Measurements from ENCODE around the gene BATF2. TPM values are rescaled to one million over a fixed set of nuclear protein-coding genes. Genes with fewer than 3 reads are reported as not detected.
A peak's percentile ranks its signal among the peaks of the same experiment; 100 is the strongest.
"Not testable (repeated sequence)": the region's sequence is repeated elsewhere in the genome, so short reads cannot be mapped to it uniquely, and the experiment has no call there.

BATF2 gene
- total RNA-seq, 1 experiment from 2014 or later, result 2.3 TPM

DNA sequence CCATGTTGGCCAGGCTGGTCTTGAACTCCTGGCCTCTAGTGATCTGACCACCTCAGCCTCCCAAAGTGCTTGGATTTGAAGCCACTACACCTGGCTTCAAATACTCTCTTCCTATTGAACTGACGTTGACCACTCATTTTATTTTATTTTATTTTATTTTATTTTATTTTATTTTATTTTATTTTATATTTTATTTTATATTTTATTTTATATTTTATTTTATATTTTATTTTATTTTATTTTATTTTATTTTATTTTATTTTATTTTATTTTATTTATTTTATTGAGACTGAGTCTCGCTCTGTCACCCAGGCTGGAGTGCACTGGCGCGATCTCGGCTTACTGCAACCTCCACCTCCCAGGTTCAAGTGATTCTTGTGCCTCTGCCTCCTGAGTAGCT, 13.4 kb downstream of the BATF2 start:
- in situ Hi-C loops (cut with HindIII; ENCODE audit: low pct_unique_long_range_greater_than_20kb, low sequenced_read_pairs); DNase-seq (ENCODE audit: low read depth): not testable (repeated sequence)

DNA sequence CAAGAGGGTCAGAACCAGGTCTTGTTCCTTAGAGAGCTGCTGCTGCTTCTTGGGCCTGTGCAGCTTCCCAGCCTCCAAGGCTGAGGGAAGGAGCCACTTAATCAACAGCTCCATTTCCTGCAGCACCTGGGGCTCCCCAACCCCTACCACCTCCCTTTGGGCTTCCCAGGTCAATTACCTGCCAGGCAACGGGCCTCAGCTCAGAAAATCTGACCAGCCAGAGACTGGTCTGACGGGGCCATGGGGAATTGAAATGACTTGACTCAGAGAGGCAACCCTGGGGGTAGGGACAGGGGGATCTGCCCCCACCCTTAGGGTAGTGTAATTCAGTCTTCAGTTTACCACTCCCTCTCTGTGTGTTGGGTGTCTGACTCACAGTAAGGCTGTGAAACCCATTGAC, 20.1 kb downstream of the BATF2 start:
- in situ Hi-C loops (cut with HindIII; ENCODE audit: low pct_unique_long_range_greater_than_20kb, low sequenced_read_pairs), result no loop called here
- no peak for DNase-seq (ENCODE audit: low read depth)

DNA sequence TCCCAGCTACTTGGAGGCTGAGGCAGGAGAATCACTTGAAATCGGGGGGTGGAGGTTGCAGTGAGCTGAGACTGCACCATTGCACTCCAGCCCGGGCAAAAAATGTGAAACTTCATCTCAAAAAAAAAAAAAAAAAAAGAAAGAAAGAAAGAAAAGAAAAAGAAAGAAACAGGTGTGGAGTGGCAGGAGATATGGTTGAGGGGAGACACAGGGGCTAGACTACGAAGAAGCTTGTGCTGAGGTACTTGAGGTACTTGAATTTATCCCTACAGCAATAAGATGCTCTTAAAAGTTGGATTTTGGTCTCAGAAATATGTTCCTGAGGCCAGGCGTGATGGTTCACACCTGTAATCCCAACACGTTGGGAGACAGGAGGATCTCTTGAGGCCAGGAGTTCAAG, 22.6 kb downstream of the BATF2 start:
- in situ Hi-C loops (cut with HindIII; ENCODE audit: low pct_unique_long_range_greater_than_20kb, low sequenced_read_pairs), result no loop called here
- DNase-seq (ENCODE audit: low read depth), result no peak

- in situ Hi-C loops (cut with HindIII; ENCODE audit: low pct_unique_long_range_greater_than_20kb, low sequenced_read_pairs), result no loop called here
- DNase-seq (ENCODE audit: low read depth), result no peak
Measured at GRCh38 chr11:64971421-64972233, 25.1 kb downstream of the BATF2 start, which contains the start of gene MAJIN. Gene MAJIN (minus strand): TSS chr11:64972108. CDS start chr11:64959405, 12,703 bp downstream.

GRCh38 chr11:64970731-64971151, 26.0 kb downstream of the BATF2 start:
- in situ Hi-C loops (cut with HindIII; ENCODE audit: low pct_unique_long_range_greater_than_20kb, low sequenced_read_pairs), result no loop called here
- DNase-seq (ENCODE audit: low read depth), result peak; percentile 29

- peak; percentile 61 for DNase-seq (ENCODE audit: low read depth)
- in situ Hi-C loops (cut with HindIII; ENCODE audit: low pct_unique_long_range_greater_than_20kb, low sequenced_read_pairs), result no loop called here
Measured at GRCh38 chr11:64969209-64969608, 27.6 kb downstream of the BATF2 start.

DNA sequence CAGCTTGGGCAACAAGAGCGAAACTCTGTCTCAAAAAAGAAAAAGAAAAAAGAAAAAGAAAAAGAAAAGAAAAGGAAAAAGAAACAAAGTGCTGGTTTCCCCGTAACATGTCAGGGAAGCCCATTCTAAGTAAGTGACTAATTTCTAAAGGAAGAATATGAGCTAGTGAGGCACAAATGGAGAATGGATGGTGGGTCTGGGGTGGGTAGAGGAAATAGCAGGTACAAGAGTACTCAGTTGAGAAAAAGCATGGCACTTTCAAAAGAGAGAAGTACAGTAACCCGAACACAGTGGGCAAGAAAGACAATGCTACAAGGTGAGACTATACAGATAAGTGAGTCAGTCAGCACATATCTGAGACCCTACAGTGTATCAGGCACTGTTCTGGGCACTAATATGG, 29.4 kb downstream of the BATF2 start:
- in situ Hi-C loops (cut with HindIII; ENCODE audit: low pct_unique_long_range_greater_than_20kb, low sequenced_read_pairs), result no loop called here
- no peak for DNase-seq (ENCODE audit: low read depth)

DNA sequence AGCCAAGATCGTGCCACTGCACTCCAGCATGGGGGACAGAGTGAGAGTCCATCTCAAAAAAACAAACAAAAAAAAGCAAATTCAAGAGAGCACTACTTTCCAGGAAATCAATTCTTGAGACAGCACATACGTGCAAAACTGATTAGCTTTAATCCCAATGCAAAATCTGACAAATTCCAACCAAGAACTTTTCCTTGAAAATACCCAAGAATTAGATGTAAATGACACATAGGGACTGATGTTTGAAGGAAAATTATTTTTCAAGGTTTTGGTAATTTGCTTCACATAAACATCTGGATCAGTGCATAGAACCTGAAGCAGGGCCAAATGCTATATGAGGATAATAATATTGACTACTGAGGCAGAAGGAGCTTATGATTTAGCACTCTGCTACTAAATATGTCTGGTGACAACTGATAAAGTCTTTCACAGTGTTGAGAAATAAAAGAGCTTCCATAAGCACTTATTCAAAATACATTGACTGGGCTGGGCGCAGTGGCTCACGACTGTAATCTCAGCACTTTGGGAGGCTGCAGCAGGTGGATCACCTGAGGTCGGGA, 33.6 kb downstream of the BATF2 start:
- in situ Hi-C loops (cut with HindIII; ENCODE audit: low pct_unique_long_range_greater_than_20kb, low sequenced_read_pairs), result no loop called here
- DNase-seq (ENCODE audit: low read depth), result no peak

DNA sequence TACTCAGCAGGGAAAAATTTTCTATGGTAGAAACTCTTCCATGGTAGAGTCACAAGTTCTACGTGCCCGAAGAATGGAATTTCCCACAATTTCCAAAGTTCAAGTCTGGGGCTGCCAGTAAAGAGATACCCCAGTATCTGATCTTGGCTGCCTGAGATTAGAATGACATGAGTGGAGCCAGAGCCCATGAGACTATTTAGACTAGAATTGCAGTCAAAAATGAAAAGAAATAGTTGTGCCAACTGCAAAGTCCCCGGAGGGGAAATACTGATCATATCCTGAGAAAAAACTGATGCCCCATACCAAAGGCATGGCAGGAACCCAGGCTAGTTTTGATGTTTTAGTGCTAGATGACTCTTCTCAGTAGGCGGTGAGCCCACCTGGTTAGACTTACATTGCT, 36.1 kb downstream of the BATF2 start:
- in situ Hi-C loops (cut with HindIII; ENCODE audit: low pct_unique_long_range_greater_than_20kb, low sequenced_read_pairs), result no loop called here
- DNase-seq (ENCODE audit: low read depth), result no peak

DNA sequence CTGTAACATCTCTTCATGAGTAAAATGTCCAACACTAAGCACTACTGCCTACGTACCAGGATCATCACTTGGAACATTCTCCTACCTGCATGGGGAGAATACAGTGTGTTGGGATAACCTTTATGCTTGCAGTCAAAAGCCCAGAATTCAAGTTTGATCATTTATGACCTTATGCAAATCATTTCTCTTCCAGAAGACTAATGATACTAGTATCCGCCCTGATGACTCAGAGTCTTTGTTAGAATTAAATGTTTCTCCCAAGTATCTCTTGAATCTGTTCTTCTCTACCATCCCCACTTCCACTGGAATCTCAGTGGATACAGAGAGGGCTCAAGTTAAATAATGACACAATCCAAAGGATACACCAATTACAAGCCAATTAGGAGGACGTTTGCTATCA, 37.3 kb downstream of the BATF2 start:
- in situ Hi-C loops (cut with HindIII; ENCODE audit: low pct_unique_long_range_greater_than_20kb, low sequenced_read_pairs), result no loop called here
- no peak for DNase-seq (ENCODE audit: low read depth)

GRCh38 chr11:64954201-64954600, 42.6 kb downstream of the BATF2 start:
- in situ Hi-C loops (cut with HindIII; ENCODE audit: low pct_unique_long_range_greater_than_20kb, low sequenced_read_pairs), result no loop called here
- no peak for DNase-seq (ENCODE audit: low read depth)

DNA sequence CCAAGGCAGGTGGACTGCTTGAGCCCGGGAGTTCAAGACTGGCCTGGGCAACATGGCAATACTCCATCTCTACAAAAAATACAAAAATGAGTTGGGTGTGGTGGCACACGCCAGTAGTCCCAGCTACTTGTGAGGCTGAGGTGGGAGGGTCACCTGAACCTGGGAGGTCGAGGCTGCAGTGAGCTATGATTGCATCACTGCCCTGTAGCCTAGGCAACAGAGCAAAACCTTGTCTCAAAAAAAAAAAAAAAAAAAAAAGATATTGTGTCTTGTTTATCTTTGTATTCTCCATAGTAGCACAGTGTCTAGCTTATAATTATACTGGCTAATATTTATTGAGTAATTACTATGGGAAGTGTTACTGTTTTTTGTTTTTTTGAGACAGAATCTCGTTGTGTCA, 45.2 kb downstream of the BATF2 start:
- no peak for DNase-seq (ENCODE audit: low read depth)
- in situ Hi-C loops (cut with HindIII; ENCODE audit: low pct_unique_long_range_greater_than_20kb, low sequenced_read_pairs), result no loop called here

DNA sequence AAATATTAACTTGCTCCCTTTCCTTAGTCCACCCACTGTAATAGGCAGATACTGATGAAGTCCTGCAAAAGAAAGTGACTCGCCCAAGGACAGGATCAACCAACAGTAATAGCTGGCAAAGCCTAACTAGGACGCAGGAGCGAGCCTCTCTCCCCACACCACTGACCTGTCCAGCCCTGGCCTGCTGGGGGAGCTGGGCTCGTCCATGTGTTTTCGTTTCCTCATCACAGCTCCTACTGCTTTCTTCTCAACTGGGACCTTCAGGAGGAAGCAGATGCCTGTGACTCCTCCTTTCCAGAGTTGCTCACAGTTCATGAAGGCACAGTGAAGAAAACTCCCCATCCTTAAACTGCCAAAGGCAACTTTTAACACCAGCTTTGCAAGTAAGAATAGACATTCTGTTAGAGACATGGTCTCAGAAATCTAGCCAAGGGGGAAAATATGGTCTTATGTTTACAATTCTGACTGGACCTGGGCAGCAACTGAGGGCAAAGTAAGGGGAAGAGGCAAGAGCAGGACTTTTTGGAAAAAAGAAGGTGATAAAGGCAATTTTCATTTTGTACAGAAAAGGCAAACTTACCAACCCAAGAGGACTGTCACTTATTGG, 49.5 kb downstream of the BATF2 start:
- in situ Hi-C loops (cut with HindIII; ENCODE audit: low pct_unique_long_range_greater_than_20kb, low sequenced_read_pairs), result no loop called here
- no peak for DNase-seq (ENCODE audit: low read depth)

Other genes starting within 250 kb of the BATF2 start
- gene PYGM, start 237.0 kb downstream of the BATF2 start, total RNA-seq (2014; rRNA removed; shearing (Covaris generic); ENCODE audit: low replicate concordance), result 0.23 TPM in 1 of 2 replicates, not detected in the other
- gene SF1, start 218.4 kb downstream of the BATF2 start, total RNA-seq (2014; rRNA removed; shearing (Covaris generic); ENCODE audit: low replicate concordance), result 43.2 and 95.5 TPM in 2 replicates
- gene MAP4K2, start 193.8 kb downstream of the BATF2 start, total RNA-seq (2014; rRNA removed; shearing (Covaris generic); ENCODE audit: low replicate concordance), result 12.9 and 14.4 TPM in 2 replicates
- gene MEN1, start 186.4 kb downstream of the BATF2 start, total RNA-seq (2014; rRNA removed; shearing (Covaris generic); ENCODE audit: low replicate concordance), result 5.3 and 5.4 TPM in 2 replicates
- 0.12 and 1.1 TPM in 2 replicates for gene CDC42BPG, start 152.3 kb downstream of the BATF2 start, total RNA-seq (2014; rRNA removed; shearing (Covaris generic); ENCODE audit: low replicate concordance)
- gene EHD1, start 118.3 kb downstream of the BATF2 start, total RNA-seq (2014; rRNA removed; shearing (Covaris generic); ENCODE audit: low replicate concordance), result 53.4 and 68.3 TPM in 2 replicates
- 4.8 and 11.1 TPM in 2 replicates for gene ATG2A, start 79.8 kb downstream of the BATF2 start, total RNA-seq (2014; rRNA removed; shearing (Covaris generic); ENCODE audit: low replicate concordance)
- gene PPP2R5B, start 72.3 kb downstream of the BATF2 start, total RNA-seq (2014; rRNA removed; shearing (Covaris generic); ENCODE audit: low replicate concordance), result 13.2 and 16.0 TPM in 2 replicates
- gene GPHA2, start 61.1 kb downstream of the BATF2 start, total RNA-seq (2014; rRNA removed; shearing (Covaris generic); ENCODE audit: low replicate concordance), result not detected in 2 replicates
- gene MAJIN, start 24.9 kb downstream of the BATF2 start, total RNA-seq (2014; rRNA removed; shearing (Covaris generic); ENCODE audit: low replicate concordance), result 0.38 TPM in 1 of 2 replicates, not detected in the other
- 118 and 140 TPM in 2 replicates for gene ARL2, start 17.2 kb upstream of the BATF2 start, total RNA-seq (2014; rRNA removed; shearing (Covaris generic); ENCODE audit: low replicate concordance)
- 14.2 and 16.8 TPM in 2 replicates for gene SNX15, start 30.5 kb upstream of the BATF2 start, total RNA-seq (2014; rRNA removed; shearing (Covaris generic); ENCODE audit: low replicate concordance)
- gene SAC3D1, start 44.2 kb upstream of the BATF2 start, total RNA-seq (2014; rRNA removed; shearing (Covaris generic); ENCODE audit: low replicate concordance), result 63.6 and 72.7 TPM in 2 replicates
- 0.88 TPM in 1 of 2 replicates, not detected in the other for gene NAALADL1, start 61.6 kb upstream of the BATF2 start, total RNA-seq (2014; rRNA removed; shearing (Covaris generic); ENCODE audit: low replicate concordance)
- gene CDCA5, start 87.1 kb upstream of the BATF2 start, total RNA-seq (2014; rRNA removed; shearing (Covaris generic); ENCODE audit: low replicate concordance), result 41.7 and 63.4 TPM in 2 replicates
- gene ZFPL1, start 87.3 kb upstream of the BATF2 start, total RNA-seq (2014; rRNA removed; shearing (Covaris generic); ENCODE audit: low replicate concordance), result 39.6 and 78.3 TPM in 2 replicates
- 115 and 146 TPM in 2 replicates for gene VPS51, start 99.2 kb upstream of the BATF2 start, total RNA-seq (2014; rRNA removed; shearing (Covaris generic); ENCODE audit: low replicate concordance)
- gene TM7SF2, start 114.9 kb upstream of the BATF2 start, total RNA-seq (2014; rRNA removed; shearing (Covaris generic); ENCODE audit: low replicate concordance), result 8.1 and 19.1 TPM in 2 replicates
- 11.4 and 16.5 TPM in 2 replicates for gene ZNHIT2, start 120.7 kb upstream of the BATF2 start, total RNA-seq (2014; rRNA removed; shearing (Covaris generic); ENCODE audit: low replicate concordance)
- 139 and 153 TPM in 2 replicates for gene FAU, start 125.2 kb upstream of the BATF2 start, total RNA-seq (2014; rRNA removed; shearing (Covaris generic); ENCODE audit: low replicate concordance)
- gene MRPL49, start 125.3 kb upstream of the BATF2 start, total RNA-seq (2014; rRNA removed; shearing (Covaris generic); ENCODE audit: low replicate concordance), result 66.7 and 84.9 TPM in 2 replicates
- 4.3 and 5.4 TPM in 2 replicates for gene SYVN1, start 137.5 kb upstream of the BATF2 start, total RNA-seq (2014; rRNA removed; shearing (Covaris generic); ENCODE audit: low replicate concordance)
- not detected in 2 replicates for gene SPDYC, start 173.3 kb upstream of the BATF2 start, total RNA-seq (2014; rRNA removed; shearing (Covaris generic); ENCODE audit: low replicate concordance)
- 67.8 and 128 TPM in 2 replicates for gene CAPN1, start 185.0 kb upstream of the BATF2 start, total RNA-seq (2014; rRNA removed; shearing (Covaris generic); ENCODE audit: low replicate concordance)